Mesothelial cell of epicardium (in vitro differentiated cells): ENCODE measurements around the gene EFCAB6. TPM values are rescaled to one million over a fixed set of nuclear protein-coding genes. Genes with fewer than 3 reads are reported as not detected.
"Not testable (repeated sequence)": the region's sequence is repeated elsewhere in the genome, so short reads cannot be mapped to it uniquely, and the experiment has no call there.

Source experiments
- DNase-seq, 2 experiments: peaks; one replicate each; pipeline ENCODE4 v3.0.0; 2021; ENCODE audit warnings: low spot score in 2 of 2; ENCODE audit not compliant: unreplicated experiment in 2 of 2
- H3K27ac Mint-ChIP-seq: 2 replicates; pipeline ENCODE4 v1.8.0; 2021; ENCODE audit warnings: mixed read lengths
- H3K27me3 Mint-ChIP-seq: 2 replicates; pipeline ENCODE4 v1.8.0; 2021; ENCODE audit warnings: low read depth, mixed read lengths
- H3K36me3 Mint-ChIP-seq: 2 replicates; pipeline ENCODE4 v1.8.0; 2021; ENCODE audit warnings: mixed read lengths
- H3K4me1 Mint-ChIP-seq: 2 replicates; pipeline ENCODE4 v1.8.0; 2021; ENCODE audit warnings: mixed read lengths
- H3K4me3 Mint-ChIP-seq: 2 replicates; pipeline ENCODE4 v1.8.0; 2021; ENCODE audit warnings: mild to moderate bottlenecking, moderate library complexity, mixed read lengths
- H3K9me3 Mint-ChIP-seq: 2 replicates; pipeline ENCODE4 v1.8.0; 2021; ENCODE audit warnings: mixed read lengths
- CTCF ChIP-seq: fragments of 200-600 bp; sonication (generic); IDR thresholded peaks from one replicate; pipeline ENCODE4 v1.5.0; 2021; ENCODE audit warnings: antibody characterized with exemption; ENCODE audit not compliant: unreplicated experiment
- total RNA-seq: library from RNA; stranded (reverse); gene quantifications from 3 replicates; pipeline ENCODE4 v1.2.1, GENCODE V29; 2021

Gene EFCAB6
- total RNA-seq, 1 donor from 2014 or later, result 2.6 TPM

- H3K4me1 Mint-ChIP-seq, result no peaks in the 10 kb centered on the region
- H3K27me3 Mint-ChIP-seq, result peaks cover 2% of the 10 kb centered on the region
- DNase-seq, result no peak
- no peak for TF ChIP-seq CTCF
- H3K4me3 Mint-ChIP-seq, result no peak overlapping the region
- H3K9me3 Mint-ChIP-seq, result peaks cover 4% of the 10 kb centered on the region
- H3K27ac Mint-ChIP-seq, result no peak overlapping the region
- no peaks in the 10 kb centered on the region for H3K36me3 Mint-ChIP-seq
Observed at GRCh38 chr22:43670513-43670912, 141.6 kb downstream of the EFCAB6 start.

DNA sequence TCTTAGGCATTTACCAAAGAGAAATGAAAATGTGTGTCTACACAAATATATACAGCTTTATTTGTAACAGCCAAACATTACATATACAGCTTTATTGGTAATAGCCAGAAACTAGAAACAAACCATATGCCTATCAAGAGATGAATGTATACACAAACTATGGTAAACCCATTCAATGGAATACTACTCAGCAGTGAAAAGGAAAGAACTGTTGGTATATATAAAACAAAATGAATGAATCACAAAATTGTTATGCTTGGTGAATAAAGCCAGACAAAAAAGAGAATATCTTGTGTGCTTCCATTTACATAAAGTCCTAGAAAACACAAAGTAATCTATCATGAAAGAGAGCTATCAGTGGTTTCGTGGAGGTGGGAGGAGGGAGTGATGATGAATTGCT, 142.9 kb downstream of the EFCAB6 start:
- Mint-ChIP-seq H3K9me3 (peaks cover 4% of the 10 kb centered on the region), H3K4me3 (no peak overlapping the region), H3K36me3 (no peaks in the 10 kb centered on the region), H3K27ac (no peak overlapping the region), H3K27me3 (peaks cover 2% of the 10 kb centered on the region), H3K4me1 (no peaks in the 10 kb centered on the region)
- DNase-seq, result no peak
- no peak for TF ChIP-seq CTCF

DNA sequence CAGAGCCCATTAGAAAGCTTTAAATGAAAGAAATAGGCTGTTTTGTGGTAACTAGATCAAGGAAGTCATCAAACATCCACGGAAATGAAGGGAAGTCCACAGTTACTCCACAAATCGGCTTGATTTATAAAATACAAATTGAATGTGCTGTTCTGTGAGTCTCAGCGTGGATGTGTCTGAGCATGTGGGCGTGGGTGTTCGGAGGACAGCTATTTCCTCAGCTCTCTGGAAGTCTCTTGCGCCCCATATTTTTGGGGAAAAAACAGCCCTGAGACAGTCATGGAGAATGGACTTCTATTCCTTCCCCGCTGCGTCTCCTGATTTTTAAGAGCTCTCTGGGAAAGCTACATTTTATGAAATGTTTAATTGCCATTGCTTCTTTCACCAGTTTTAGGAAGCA, 144.4 kb downstream of the EFCAB6 start:
- no peaks in the 10 kb centered on the region for H3K36me3 Mint-ChIP-seq
- no peak for DNase-seq
- H3K27me3 Mint-ChIP-seq, result peaks cover 2% of the 10 kb centered on the region
- no peaks in the 10 kb centered on the region for H3K4me1 Mint-ChIP-seq
- TF ChIP-seq CTCF, result no peak
- no peak overlapping the region for H3K27ac Mint-ChIP-seq
- no peak overlapping the region for H3K4me3 Mint-ChIP-seq
- peaks cover 4% of the 10 kb centered on the region for H3K9me3 Mint-ChIP-seq

DNA sequence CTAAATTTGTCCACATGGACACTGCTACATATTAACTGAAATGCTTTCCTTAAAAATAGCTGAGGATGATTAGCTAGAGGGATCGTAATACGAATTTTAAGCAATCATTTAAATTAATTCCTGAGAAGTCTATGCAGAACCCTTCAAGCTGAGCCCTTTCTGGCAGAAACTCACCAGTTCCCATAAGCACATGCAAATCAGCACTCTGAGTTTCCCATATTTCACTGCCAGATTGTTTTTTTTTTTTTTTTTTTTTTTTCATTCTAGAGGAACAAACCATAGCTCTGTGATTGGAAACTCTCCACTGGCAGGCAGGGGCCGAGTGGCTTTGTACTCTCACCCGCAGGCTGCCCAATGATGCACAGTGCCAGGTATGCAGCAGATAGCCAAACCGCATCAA, 145.6 kb downstream of the EFCAB6 start:
- no peak overlapping the region for H3K27ac Mint-ChIP-seq
- H3K4me1 Mint-ChIP-seq, result no peaks in the 10 kb centered on the region
- H3K27me3 Mint-ChIP-seq, result peaks cover 2% of the 10 kb centered on the region
- TF ChIP-seq CTCF, result no peak
- H3K9me3 Mint-ChIP-seq, result peaks cover 4% of the 10 kb centered on the region
- H3K4me3 Mint-ChIP-seq, result no peak overlapping the region
- H3K36me3 Mint-ChIP-seq, result no peaks in the 10 kb centered on the region
- no peak for DNase-seq

DNA sequence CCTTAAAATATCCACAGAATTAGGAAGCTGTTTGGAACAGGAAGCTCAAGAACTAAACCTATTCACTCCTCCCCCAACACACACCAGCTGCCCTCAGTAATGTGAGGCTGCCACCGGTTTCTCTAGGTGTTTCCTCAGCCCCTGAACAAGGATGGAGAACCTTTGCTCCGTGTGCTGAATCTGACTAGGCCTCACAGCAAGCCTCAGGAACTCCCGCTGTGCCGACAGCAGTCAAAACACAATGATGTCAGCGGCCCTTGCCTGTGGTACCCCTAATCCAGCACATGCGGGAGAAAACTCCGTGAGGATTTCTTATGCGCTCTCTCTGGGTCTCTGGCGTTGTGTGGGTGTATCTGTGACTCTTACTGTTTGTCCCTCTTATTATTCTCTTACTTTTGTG, 153.3 kb downstream of the EFCAB6 start:
- DNase-seq, result no peak
- H3K4me3 Mint-ChIP-seq, result no peak overlapping the region
- no peak overlapping the region for H3K27ac Mint-ChIP-seq
- H3K4me1 Mint-ChIP-seq, result no peaks in the 10 kb centered on the region
- H3K36me3 Mint-ChIP-seq, result no peaks in the 10 kb centered on the region
- H3K9me3 Mint-ChIP-seq, result peaks cover 7% of the 10 kb centered on the region
- TF ChIP-seq CTCF, result no peak
- H3K27me3 Mint-ChIP-seq, result peaks cover 2% of the 10 kb centered on the region

GRCh38 chr22:43656581-43656980, 155.5 kb downstream of the EFCAB6 start:
- H3K27me3 Mint-ChIP-seq, H3K4me1 Mint-ChIP-seq, H3K27ac Mint-ChIP-seq, H3K36me3 Mint-ChIP-seq, H3K4me3 Mint-ChIP-seq, DNase-seq: not testable (repeated sequence)
- peaks cover 26% of the 10 kb centered on the region for H3K9me3 Mint-ChIP-seq
